Vagina (tissue), 2 donors: Measurements from ENCODE around the gene ZNF775. TPM values are rescaled to one million over a fixed set of nuclear protein-coding genes. Genes with fewer than 3 reads are reported as not detected.

ENCODE experiments used
- DNase-seq, 2 donors: peaks; one replicate each; pipeline ENCODE4 v3.0.0-alpha.2; 2017; ENCODE audit errors: extremely low spot score in 2 of 2
- H3K27ac ChIP-seq: fragments of 200-600 bp; sonication (generic); one replicate; pipeline ENCODE4 v1.5.1; 2019
- H3K27me3 ChIP-seq: fragments of 200-600 bp; sonication (generic); one replicate; pipeline ENCODE4 v1.5.1; 2019
- H3K36me3 ChIP-seq, 2 donors: fragments of 200-600 bp; sonication (generic); one replicate each; pipeline ENCODE4 v1.5.1; 2017 to 2019
- H3K4me1 ChIP-seq: fragments of 200-600 bp; sonication (generic); one replicate; pipeline ENCODE4 v1.5.1; 2019
- H3K4me3 ChIP-seq, 2 donors: fragments of 200-600 bp; sonication (generic); 1 replicate in 1 of 2; 2 replicates in 1 of 2; pipeline ENCODE4 v1.5.1; 2016 to 2019
- H3K9me3 ChIP-seq: fragments of 200-600 bp; sonication (generic); one replicate; pipeline ENCODE4 v1.5.1; 2019
- POLR2A ChIP-seq, 2 donors: fragments of 450-650 bp; IDR thresholded peaks; one replicate each; pipeline ENCODE4 v1.6.1; 2017; ENCODE audit warnings: antibody characterized with exemption in 2 of 2, mild to moderate bottlenecking in 2 of 2, moderate library complexity in 2 of 2
- POLR2AphosphoS5 ChIP-seq, 2 donors: sonication (generic); formaldehyde crosslinking; IDR thresholded peaks; one replicate each; pipeline ENCODE4 v1.9.0; 2017; ENCODE audit warnings: antibody characterized with exemption in 2 of 2, mild to moderate bottlenecking in 2 of 2, low read depth in 1 of 2; ENCODE audit not compliant: insufficient read depth in 1 of 2
- intact Hi-C: fragments of 100-400 bp; cut with DNase I; formaldehyde crosslinking; loops from one replicate; pipeline ENCODE4 v1.15.1; 2023
- total RNA-seq: library from RNA; depleted of rRNA; stranded (reverse); fragments of >200 nt; gene quantifications from one replicate; pipeline ENCODE4 v1.2.3, GENCODE V29; 2016
- TF ChIP-seq, protein P1 (sequence below), 3 experiments: fragments of 450-650 bp in 2 of 3; fragments of 200-600 bp in 1 of 3; sonication (generic) in 1 of 3; IDR thresholded peaks; one replicate each; pipeline ENCODE4 v1.5.1; 2017 to 2019; ENCODE audit warnings: antibody characterized with exemption in 3 of 3, mild to moderate bottlenecking in 2 of 3, moderate library complexity in 2 of 3

The ZNF775 gene
- total RNA-seq, 1 donor from 2014 or later = 4.4 TPM

DNA sequence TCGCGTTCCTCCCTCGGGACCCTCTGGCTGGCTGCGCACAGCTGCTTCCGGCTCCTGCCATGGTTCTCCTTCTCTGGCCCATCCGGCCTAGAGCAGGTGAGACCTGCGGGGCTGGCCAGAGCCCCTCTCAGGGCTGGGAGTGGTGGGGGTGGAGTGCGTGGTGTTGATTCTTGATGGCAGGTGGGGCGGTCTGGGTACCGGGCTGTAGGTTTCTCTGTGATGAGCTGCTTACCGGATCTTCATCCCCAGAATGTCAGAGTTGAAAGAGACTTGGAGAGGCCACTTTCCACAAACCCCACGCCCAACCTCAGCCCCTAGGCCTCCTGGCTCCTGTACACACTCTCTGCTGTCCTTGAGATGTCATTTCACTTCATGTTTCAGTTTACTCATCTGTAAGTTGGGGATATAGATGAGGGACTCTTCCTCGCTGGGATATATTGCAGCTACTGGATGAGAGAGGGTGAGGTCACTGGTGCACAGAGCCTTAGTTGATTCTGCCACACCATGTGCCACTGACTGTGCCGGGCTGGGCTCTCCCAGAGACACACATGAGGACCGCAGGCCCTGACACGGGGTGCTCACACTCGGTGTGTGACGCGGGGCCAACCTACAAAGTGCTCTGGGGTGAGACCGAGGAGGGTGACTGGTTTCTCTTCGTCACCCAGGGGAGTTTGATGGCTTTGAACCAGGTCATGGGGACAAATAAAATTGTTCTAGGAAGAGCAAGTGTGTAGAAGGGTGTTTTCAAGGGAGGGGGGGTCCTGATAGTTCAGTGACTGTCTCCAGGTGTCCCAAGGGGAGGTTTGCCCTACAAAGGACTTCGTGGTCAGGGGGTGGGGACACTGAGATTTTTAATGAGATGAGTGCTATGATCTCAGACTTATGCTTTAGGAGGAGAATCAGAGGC lies 29.5 kb downstream of the ZNF775 start:
- Histone ChIP-seq H3K36me3 (no peaks in the 10 kb centered on the region), H3K27me3 (no peaks in the 10 kb centered on the region), H3K4me3 (no peak overlapping the region), H3K27ac (no peak overlapping the region), H3K9me3 (no peaks in the 10 kb centered on the region), H3K4me1 (peaks cover 24% of the 10 kb centered on the region)
- no peak for DNase-seq
- TF ChIP-seq POLR2A (IDR thresholded peaks at IDR 0.05) = no peak
- TF ChIP-seq, protein P1, sequence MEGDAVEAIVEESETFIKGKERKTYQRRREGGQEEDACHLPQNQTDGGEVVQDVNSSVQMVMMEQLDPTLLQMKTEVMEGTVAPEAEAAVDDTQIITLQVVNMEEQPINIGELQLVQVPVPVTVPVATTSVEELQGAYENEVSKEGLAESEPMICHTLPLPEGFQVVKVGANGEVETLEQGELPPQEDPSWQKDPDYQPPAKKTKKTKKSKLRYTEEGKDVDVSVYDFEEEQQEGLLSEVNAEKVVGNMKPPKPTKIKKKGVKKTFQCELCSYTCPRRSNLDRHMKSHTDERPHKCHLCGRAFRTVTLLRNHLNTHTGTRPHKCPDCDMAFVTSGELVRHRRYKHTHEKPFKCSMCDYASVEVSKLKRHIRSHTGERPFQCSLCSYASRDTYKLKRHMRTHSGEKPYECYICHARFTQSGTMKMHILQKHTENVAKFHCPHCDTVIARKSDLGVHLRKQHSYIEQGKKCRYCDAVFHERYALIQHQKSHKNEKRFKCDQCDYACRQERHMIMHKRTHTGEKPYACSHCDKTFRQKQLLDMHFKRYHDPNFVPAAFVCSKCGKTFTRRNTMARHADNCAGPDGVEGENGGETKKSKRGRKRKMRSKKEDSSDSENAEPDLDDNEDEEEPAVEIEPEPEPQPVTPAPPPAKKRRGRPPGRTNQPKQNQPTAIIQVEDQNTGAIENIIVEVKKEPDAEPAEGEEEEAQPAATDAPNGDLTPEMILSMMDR (IDR thresholded peaks at IDR 0.05) = no peak
- TF ChIP-seq POLR2AphosphoS5 (IDR thresholded peaks at IDR 0.05; ENCODE audit: insufficient read depth in 1 of 2, low read depth in 1 of 2) = no peak
- intact Hi-C loops = no loop called here

DNA sequence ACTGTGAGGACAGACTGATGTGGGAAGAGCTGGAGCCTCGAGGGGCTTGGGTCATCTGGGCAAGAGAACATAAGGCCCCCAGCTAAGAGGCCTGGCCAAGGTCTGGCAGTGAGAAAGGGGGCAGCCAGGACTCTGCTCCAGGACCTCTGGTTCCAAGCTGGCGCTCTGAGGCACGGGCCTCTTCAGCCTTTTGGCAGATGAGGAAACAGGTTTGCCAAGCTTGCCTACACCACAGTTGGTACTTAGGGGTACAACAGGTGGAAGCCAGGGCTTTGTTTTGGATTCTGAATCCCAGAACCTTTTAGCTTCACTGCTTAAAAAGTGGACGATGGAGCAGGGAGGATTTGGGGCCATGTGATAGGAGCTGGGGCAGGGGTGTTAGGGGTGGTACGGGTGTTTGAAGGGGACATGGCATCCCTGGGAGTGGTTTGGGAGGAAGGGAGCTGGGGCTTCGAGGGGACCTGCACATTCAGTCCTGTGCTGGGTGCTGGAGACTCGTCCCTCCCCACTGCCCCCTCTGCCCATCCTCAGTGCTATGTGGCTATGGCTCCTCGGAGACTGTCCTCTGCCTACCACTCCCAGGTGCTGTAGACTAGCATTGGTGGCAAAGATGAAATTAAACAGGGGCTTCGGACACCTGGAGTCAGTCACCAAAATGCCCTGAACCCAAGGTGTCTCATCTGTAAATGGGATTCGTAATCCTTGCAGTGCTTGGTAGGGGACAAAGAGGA lies 30.3 kb downstream of the ZNF775 start:
- H3K27ac ChIP-seq = no peak overlapping the region
- H3K4me1 ChIP-seq = peaks cover 16% of the 10 kb centered on the region
- H3K9me3 ChIP-seq = no peaks in the 10 kb centered on the region
- DNase-seq = no peak
- H3K4me3 ChIP-seq = no peak overlapping the region
- no peaks in the 10 kb centered on the region for H3K36me3 ChIP-seq
- no peaks in the 10 kb centered on the region for H3K27me3 ChIP-seq
- TF ChIP-seq, protein P1 (IDR thresholded peaks at IDR 0.05) = no peak
- TF ChIP-seq POLR2AphosphoS5 (IDR thresholded peaks at IDR 0.05; ENCODE audit: insufficient read depth in 1 of 2, low read depth in 1 of 2) (no peak), POLR2A (IDR thresholded peaks at IDR 0.05) (no peak)
- intact Hi-C loops = no loop called here

- peaks cover 12% of the 10 kb centered on the region for H3K4me1 ChIP-seq
- H3K27me3 ChIP-seq = no peaks in the 10 kb centered on the region
- H3K9me3 ChIP-seq = no peaks in the 10 kb centered on the region
- DNase-seq = no peak
- no peak overlapping the region for H3K4me3 ChIP-seq
- TF ChIP-seq, protein P1 (IDR thresholded peaks at IDR 0.05) = no peak
- TF ChIP-seq POLR2A (IDR thresholded peaks at IDR 0.05) = no peak
- TF ChIP-seq POLR2AphosphoS5 (IDR thresholded peaks at IDR 0.05; ENCODE audit: insufficient read depth in 1 of 2, low read depth in 1 of 2) = no peak
- H3K36me3 ChIP-seq = no peaks in the 10 kb centered on the region
- intact Hi-C loops = no loop called here
- no peak overlapping the region for H3K27ac ChIP-seq
These were observed 31.0 kb downstream of the ZNF775 start for GRCh38 chr7:150410131-150410530.

- DNase-seq = no peak
- no peaks in the 10 kb centered on the region for H3K27me3 ChIP-seq
- no peaks in the 10 kb centered on the region for H3K9me3 ChIP-seq
- H3K4me3 ChIP-seq = no peak overlapping the region
- intact Hi-C loops = no loop called here
- no peak overlapping the region for H3K27ac ChIP-seq
- no peak for TF ChIP-seq POLR2AphosphoS5 (IDR thresholded peaks at IDR 0.05; ENCODE audit: insufficient read depth in 1 of 2, low read depth in 1 of 2)
- no peak for TF ChIP-seq POLR2A (IDR thresholded peaks at IDR 0.05)
- peaks cover 10% of the 10 kb centered on the region for H3K4me1 ChIP-seq
- no peaks in the 10 kb centered on the region for H3K36me3 ChIP-seq
These were observed 31.7 kb downstream of the ZNF775 start for GRCh38 chr7:150410680-150411346.

DNA sequence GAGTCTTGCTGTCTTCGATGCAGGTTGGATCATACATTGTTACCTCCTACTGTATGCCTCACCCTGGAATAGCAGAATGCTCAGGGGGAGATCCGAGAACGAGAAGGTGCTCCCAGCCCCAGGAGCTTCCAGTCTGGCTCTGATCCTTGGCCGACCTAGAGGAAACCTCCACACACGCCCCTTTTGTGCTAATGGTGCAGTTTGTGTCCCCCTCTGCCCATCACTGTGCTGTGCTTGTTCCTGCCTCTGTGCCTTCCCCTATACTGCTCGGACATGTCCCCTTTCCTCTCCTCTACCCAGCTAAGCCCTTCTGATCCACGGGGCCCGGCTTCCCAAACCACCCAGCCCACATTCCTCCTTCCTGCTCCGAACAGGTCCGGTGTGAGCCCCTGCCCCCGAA lies 32.5 kb downstream of the ZNF775 start:
- no peak overlapping the region for H3K27ac ChIP-seq
- intact Hi-C loops = loop anchor here (1.0 kb wide), 1 partner anchor 80 kb away; no protein-coding TSS in a partner anchor
- H3K4me3 ChIP-seq = no peak overlapping the region
- DNase-seq = no peak
- no peak for TF ChIP-seq POLR2AphosphoS5 (IDR thresholded peaks at IDR 0.05; ENCODE audit: insufficient read depth in 1 of 2, low read depth in 1 of 2)
- TF ChIP-seq, protein P1 (IDR thresholded peaks at IDR 0.05) = no peak
- TF ChIP-seq POLR2A (IDR thresholded peaks at IDR 0.05) = no peak
- peaks cover 2% of the 10 kb centered on the region for H3K4me1 ChIP-seq
- H3K36me3 ChIP-seq = no peaks in the 10 kb centered on the region
- no peaks in the 10 kb centered on the region for H3K9me3 ChIP-seq
- no peaks in the 10 kb centered on the region for H3K27me3 ChIP-seq
